ENCODE measurements around the gene RNASEH2A.
"Not testable (repeated sequence)": the region's sequence is repeated elsewhere in the genome, so short reads cannot be mapped to it uniquely, and the experiment has no call there.

RNASEH2A gene

GRCh38 chr19:12825254-12826131 is 19.1 kb downstream of the RNASEH2A start:
- no peak for DNase-seq (ENCODE audit: low read depth, low spot score)
- no peak overlapping the region for H3K27ac ChIP-seq

GRCh38 chr19:12828494-12828893 is 22.1 kb downstream of the RNASEH2A start:
- no peak overlapping the region for H3K27ac ChIP-seq
- DNase-seq (ENCODE audit: low read depth, low spot score), result no peak

- no peak for DNase-seq (ENCODE audit: low read depth, low spot score)
- no peak overlapping the region for H3K27ac ChIP-seq
Observed at GRCh38 chr19:12833418-12833737, 27.0 kb downstream of the RNASEH2A start.

GRCh38 chr19:12833738-12834565 is 27.6 kb downstream of the RNASEH2A start:
- no peak for DNase-seq (ENCODE audit: low read depth, low spot score)
- no peak overlapping the region for H3K27ac ChIP-seq

GRCh38 chr19:12834566-12834943 is 28.2 kb downstream of the RNASEH2A start, which contains the start of gene RTBDN:
Gene RTBDN, minus strand, starts transcription at chr19:12834579. Its CDS starts 4,600 bp downstream, at chr19:12829979.
- H3K27ac ChIP-seq, result no peak within 1 kb of the TSS
- no peak for DNase-seq (ENCODE audit: low read depth, low spot score)

- DNase-seq (ENCODE audit: low read depth, low spot score), result no peak
- no peak overlapping the region for H3K27ac ChIP-seq
Observed at GRCh38 chr19:12834976-12835757, 28.8 kb downstream of the RNASEH2A start.

- no peak for DNase-seq (ENCODE audit: low read depth, low spot score)
- no peak overlapping the region for H3K27ac ChIP-seq
Observed at GRCh38 chr19:12836529-12836863, 30.1 kb downstream of the RNASEH2A start.

GRCh38 chr19:12837225-12837624 is 30.8 kb downstream of the RNASEH2A start:
- DNase-seq (ENCODE audit: low read depth, low spot score), result peak; percentile 36
- no peak overlapping the region for H3K27ac ChIP-seq

- DNase-seq (ENCODE audit: low read depth, low spot score), result no peak
- no peak within 1 kb of the TSS for H3K27ac ChIP-seq
Observed at GRCh38 chr19:12838182-12838885, 31.9 kb downstream of the RNASEH2A start, which contains the start of gene MAST1. Gene MAST1, plus strand, starts transcription at chr19:12838515. Its CDS starts 58 bp downstream, at chr19:12838573.

GRCh38 chr19:12838886-12839756 is 32.7 kb downstream of the RNASEH2A start:
- H3K27ac ChIP-seq, result no peak overlapping the region
- DNase-seq (ENCODE audit: low read depth, low spot score), result no peak

- DNase-seq (ENCODE audit: low read depth, low spot score), result peak; percentile 43
- H3K27ac ChIP-seq, result no peak overlapping the region
Observed at GRCh38 chr19:12840091-12841079, 34.0 kb downstream of the RNASEH2A start.

GRCh38 chr19:12841094-12841493 is 34.7 kb downstream of the RNASEH2A start:
- H3K27ac ChIP-seq, result no peak overlapping the region
- no peak for DNase-seq (ENCODE audit: low read depth, low spot score)

GRCh38 chr19:12842511-12842910 is 36.1 kb downstream of the RNASEH2A start:
- no peak for DNase-seq (ENCODE audit: low read depth, low spot score)
- H3K27ac ChIP-seq, result no peak overlapping the region

- no peak for DNase-seq (ENCODE audit: low read depth, low spot score)
Observed at GRCh38 chr19:12843328-12843727, 36.9 kb downstream of the RNASEH2A start.

GRCh38 chr19:12843999-12844732 is 37.8 kb downstream of the RNASEH2A start:
- no peak overlapping the region for H3K27ac ChIP-seq
- DNase-seq (ENCODE audit: low read depth, low spot score), result no peak

More at GRCh38 chr19:12843328-12843727, 36.9 kb downstream of the RNASEH2A start:
- H3K27ac ChIP-seq, result no peak overlapping the region

- not testable (repeated sequence) for DNase-seq (ENCODE audit: low read depth, low spot score); H3K27ac ChIP-seq
Observed at GRCh38 chr19:12846613-12847012, 40.2 kb downstream of the RNASEH2A start.

Measured in epithelial cell of prostate (primary cell).